Lower lobe of right lung (tissue), 2 donors: ENCODE data around the gene RASA4. TPM values are rescaled to one million over a fixed set of nuclear protein-coding genes. Genes with fewer than 3 reads are reported as not detected.
A peak's percentile ranks its signal among the peaks of the same experiment; 100 is the strongest.
"Not testable (repeated sequence)": the region's sequence is repeated elsewhere in the genome, so short reads cannot be mapped to it uniquely, and the experiment has no call there.

ENCODE experiments used
- ATAC-seq, 2 donors: fragments of 200-7000 bp; cut with Tn5 transposase; one replicate each; pipeline ENCODE4 v1.9.1; 2020 to 2022; ENCODE audit warnings: mild to moderate bottlenecking in 2 of 2, moderate library complexity in 2 of 2
- DNase-seq: peaks from one replicate; pipeline ENCODE4 v3.0.0-alpha.2; 2020
- H3K27ac ChIP-seq: fragments of 200-600 bp; one replicate; pipeline ENCODE4 v1.8.0; 2022
- H3K27me3 ChIP-seq: fragments of 200-600 bp; one replicate; pipeline ENCODE4 v1.8.0; 2022; ENCODE audit warnings: low read depth
- H3K36me3 ChIP-seq: fragments of 200-600 bp; one replicate; pipeline ENCODE4 v1.8.0; 2022; ENCODE audit warnings: mild to moderate bottlenecking
- H3K4me1 ChIP-seq: fragments of 200-600 bp; one replicate; pipeline ENCODE4 v1.8.0; 2022
- H3K4me3 ChIP-seq: fragments of 200-600 bp; one replicate; pipeline ENCODE4 v1.8.0; 2022; ENCODE audit warnings: mild to moderate bottlenecking
- H3K9me3 ChIP-seq: fragments of 200-600 bp; one replicate; pipeline ENCODE4 v1.8.0; 2022
- intact Hi-C: fragments of 100-400 bp; cut with DNase I; formaldehyde crosslinking; loops from one replicate; pipeline ENCODE4 v1.11.0; 2022
- total RNA-seq: library from RNA; stranded (reverse); fragmentation: NEBNext Ultra II Directional; extraction: Animal tissue kit (Norgen Biotek cat#: 25700); gene quantifications from one replicate; pipeline ENCODE4 v1.2.1, GENCODE V29; 2021
- TF ChIP-seq, protein P1 (sequence below): fragments of 200-600 bp; IDR thresholded peaks from one replicate; pipeline ENCODE4 v1.8.0; 2022; ENCODE audit warnings: antibody characterized with exemption, mild to moderate bottlenecking
- donor health status: DM: no; HTN: yes; CAD: no; lungs with severe emphysema.

RASA4 gene
- total RNA-seq, 1 donor from 2014 or later = 47.1 TPM

DNA sequence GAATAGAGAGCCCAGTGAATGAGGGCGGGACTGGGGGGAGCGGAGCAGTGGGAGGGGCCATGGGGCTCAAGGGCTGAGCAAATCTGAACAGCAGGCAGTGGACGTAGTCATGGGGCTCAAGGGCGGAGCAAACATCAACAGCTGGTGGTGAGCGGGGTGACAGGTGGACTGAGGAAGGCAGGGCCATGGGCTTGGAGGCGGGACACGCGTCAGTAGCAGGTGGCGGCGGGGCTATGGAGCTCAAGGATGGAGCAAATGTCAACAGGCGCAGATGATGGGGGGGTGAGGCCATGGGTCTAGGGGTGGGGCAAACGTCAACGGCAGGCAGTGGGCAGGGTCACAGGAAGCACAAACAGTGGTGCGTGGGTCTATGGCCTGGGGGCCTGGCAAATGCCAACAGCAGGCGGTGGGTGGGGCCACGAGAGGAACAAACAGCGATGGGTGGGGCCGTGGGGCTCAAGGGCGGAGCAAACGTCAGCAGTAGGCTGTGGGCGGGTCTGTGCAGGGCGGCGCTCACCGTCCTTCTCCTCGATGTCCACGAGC is 24.0 kb downstream of the RASA4 start:
- H3K9me3 ChIP-seq, H3K4me1 ChIP-seq, intact Hi-C loops, H3K36me3 ChIP-seq, H3K27ac ChIP-seq, H3K27me3 ChIP-seq, H3K4me3 ChIP-seq: not testable (repeated sequence)
- DNase-seq = peak; percentile 88
- ATAC-seq = peak; percentile 92 to 93

DNA sequence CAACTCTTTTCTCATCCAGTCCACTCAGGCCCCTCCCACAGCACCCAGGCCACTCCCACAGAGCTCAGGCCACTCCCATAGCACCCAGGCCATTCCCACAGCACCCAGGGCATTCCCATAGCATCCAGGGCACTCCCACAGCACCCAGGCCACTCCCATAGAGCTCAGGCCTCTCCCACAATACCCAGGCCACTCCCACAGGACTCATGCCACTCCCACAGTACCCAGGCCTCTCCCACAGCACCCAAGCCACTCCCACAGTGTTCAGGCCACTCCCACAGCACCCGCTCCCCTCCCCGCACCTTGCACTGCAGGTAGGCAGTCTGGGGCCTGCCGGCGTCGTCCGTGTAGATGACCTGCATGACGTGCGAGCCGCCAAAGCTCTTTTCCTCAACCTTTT is 26.7 kb downstream of the RASA4 start:
- H3K27me3 ChIP-seq, H3K9me3 ChIP-seq, intact Hi-C loops, H3K36me3 ChIP-seq, H3K27ac ChIP-seq, H3K4me1 ChIP-seq, DNase-seq, H3K4me3 ChIP-seq: not testable (repeated sequence)
- peak; percentile 67 to 75 for ATAC-seq

DNA sequence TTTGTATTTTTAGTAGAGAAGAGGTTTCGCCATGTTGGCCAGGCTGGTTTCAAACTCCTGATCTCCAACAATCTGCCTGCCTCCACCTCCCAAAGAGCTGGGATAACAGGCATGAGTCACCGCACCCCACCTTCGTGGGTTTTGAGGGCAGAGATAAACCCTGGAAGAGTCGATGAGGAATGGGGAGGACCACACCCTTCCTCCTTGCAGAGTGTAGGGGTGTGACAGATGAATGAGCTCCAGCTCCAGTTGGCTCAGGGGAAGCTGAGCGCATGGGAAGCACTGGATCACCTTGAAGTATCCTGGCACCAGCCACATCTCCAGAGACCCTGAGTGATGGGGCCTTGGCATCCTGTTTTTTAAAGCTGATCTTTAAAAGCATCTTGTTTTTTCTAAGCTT is 33.1 kb downstream of the RASA4 start:
- H3K36me3 ChIP-seq, H3K27ac ChIP-seq, H3K27me3 ChIP-seq, H3K4me1 ChIP-seq, H3K4me3 ChIP-seq, intact Hi-C loops, DNase-seq, H3K9me3 ChIP-seq, ATAC-seq: not testable (repeated sequence)

DNA sequence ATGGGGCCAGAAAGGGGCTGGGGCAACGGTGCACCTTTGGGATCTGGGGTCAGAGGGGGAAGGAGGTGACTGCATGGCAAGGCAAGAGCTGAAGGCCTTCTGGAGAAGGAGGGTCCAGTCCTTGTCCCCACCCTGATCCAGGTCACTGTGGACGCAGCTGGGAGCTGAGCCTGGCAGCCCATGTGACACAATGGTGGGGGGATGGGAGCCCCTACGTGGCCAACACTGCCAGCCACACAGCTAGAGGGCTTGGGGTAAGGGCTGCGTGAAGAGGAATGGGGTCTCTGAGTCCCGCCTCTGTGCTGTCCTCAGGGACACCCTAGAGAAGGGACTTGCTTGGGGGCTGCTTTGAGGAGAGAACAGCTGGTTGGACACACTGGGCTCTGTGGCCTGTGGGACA is 34.8 kb downstream of the RASA4 start:
- H3K4me3 ChIP-seq, intact Hi-C loops, H3K36me3 ChIP-seq, H3K27me3 ChIP-seq, H3K4me1 ChIP-seq, ATAC-seq, H3K9me3 ChIP-seq, DNase-seq, H3K27ac ChIP-seq: not testable (repeated sequence)

DNA sequence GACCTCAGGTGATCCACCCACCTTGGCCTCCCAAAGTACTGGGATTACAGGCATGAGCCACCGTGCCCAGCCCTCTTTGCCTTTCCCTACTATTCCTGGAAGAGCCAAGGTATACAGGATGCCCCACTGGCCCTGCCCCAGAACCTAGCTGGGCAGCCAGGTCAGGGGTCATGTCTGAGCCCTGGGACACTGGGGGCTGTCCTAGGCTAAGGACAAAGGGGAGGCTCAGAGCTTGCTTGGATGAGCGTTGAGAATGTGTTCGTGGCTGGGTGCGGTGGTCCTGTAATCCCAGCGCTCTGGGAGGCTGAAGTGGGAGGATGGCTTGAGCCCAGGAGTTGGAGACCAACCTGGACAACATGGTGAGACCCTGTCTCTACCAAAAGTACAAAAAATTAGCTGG is 38.1 kb downstream of the RASA4 start:
- H3K4me1 ChIP-seq, H3K27me3 ChIP-seq, H3K9me3 ChIP-seq, H3K36me3 ChIP-seq, H3K27ac ChIP-seq, H3K4me3 ChIP-seq, intact Hi-C loops: not testable (repeated sequence)
- ATAC-seq = peak in 1 of 2 donors; percentile 33
- DNase-seq = peak; percentile 42

DNA sequence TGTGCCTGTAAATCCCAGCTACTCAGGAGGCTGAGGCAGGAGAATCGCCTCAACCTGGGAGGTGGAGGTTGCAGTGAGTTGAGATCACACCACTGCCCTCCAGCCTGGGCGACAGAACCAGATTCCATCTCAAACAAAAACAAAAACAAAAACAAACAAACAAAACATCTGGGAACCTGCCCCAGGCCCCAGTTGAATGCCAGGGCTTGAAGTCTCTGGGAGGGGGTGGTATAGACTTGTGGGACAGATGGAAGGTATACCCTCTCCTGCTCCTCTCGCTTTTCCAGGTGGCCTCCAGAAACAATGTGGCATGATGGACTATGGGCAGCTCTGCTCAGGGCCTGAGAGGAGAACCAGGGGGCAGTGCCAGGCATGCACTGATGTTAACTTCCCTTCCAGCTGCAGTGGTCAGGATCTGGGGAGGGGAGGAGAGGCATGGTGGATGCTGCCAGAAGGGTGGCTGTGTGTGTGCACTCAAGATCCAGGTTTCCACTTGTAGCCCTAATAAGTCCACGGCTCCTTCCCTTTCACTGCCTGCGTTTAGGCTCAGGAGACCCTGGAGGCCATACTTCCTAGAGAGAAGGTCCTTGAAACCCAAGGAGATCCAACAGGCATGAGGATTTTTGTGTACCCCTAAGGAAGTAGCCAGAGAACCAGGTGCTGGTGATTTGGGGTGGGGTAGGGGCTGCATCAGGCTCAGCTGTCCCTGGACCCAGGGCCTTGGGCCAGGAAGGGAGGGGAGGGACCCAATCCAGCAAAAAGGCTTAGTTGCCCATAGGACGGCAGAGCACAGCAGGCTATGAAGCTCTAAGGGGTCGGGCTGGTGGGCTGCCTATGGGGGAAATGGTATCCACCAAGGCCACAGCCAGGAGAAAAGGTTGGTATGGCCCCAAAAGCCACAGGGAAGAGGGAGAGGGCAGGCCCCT is 39.0 kb downstream of the RASA4 start:
- H3K9me3 ChIP-seq, H3K27ac ChIP-seq, H3K36me3 ChIP-seq, H3K27me3 ChIP-seq, intact Hi-C loops, H3K4me1 ChIP-seq, H3K4me3 ChIP-seq: not testable (repeated sequence)
- peak in 1 of 2 donors; percentile 21 for ATAC-seq
- DNase-seq = peak; percentile 15

DNA sequence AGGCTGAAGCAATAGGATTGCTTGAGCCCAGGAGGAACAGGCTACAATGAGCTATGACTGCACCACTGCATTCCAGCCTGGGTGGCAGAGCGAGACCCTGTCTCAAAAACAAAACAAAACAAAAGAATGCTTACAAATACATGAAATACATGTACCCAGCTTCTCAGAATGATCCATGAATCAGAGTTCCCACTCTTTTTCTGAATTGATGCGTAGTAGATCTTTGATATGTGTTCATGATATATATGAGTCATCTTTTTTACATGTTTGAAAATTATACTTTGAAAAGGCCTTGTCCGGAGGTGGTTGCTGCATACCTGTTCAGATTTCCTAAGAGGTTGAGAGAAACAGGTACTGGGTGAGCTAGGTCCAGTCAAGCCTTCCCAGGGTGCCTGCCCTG is 40.2 kb downstream of the RASA4 start:
- H3K27ac ChIP-seq, ATAC-seq, H3K27me3 ChIP-seq, DNase-seq, H3K9me3 ChIP-seq, H3K4me3 ChIP-seq, H3K36me3 ChIP-seq, H3K4me1 ChIP-seq, intact Hi-C loops: not testable (repeated sequence)

DNA sequence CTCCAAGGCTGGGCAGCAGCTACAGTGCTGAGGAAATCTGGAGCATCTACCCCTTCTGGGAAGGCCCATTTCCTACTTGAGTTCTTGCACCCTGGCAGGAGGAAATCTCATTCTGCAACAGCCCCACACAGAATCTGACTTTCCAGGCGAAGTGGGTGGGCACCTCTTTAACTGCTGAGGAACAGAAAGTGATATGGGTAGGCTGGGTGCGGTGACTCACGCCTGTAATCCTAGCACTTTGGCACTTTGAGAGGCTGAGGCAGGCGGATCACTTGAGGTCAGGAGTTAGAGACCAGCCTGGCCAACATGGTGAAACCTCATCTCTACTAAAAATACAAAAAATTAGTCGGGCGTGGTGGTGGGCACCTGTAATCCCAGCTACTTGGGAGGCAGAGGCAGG is 41.9 kb downstream of the RASA4 start:
- H3K4me1 ChIP-seq, DNase-seq, H3K27me3 ChIP-seq, ATAC-seq, H3K4me3 ChIP-seq, H3K36me3 ChIP-seq, H3K27ac ChIP-seq, intact Hi-C loops, H3K9me3 ChIP-seq: not testable (repeated sequence)

DNA sequence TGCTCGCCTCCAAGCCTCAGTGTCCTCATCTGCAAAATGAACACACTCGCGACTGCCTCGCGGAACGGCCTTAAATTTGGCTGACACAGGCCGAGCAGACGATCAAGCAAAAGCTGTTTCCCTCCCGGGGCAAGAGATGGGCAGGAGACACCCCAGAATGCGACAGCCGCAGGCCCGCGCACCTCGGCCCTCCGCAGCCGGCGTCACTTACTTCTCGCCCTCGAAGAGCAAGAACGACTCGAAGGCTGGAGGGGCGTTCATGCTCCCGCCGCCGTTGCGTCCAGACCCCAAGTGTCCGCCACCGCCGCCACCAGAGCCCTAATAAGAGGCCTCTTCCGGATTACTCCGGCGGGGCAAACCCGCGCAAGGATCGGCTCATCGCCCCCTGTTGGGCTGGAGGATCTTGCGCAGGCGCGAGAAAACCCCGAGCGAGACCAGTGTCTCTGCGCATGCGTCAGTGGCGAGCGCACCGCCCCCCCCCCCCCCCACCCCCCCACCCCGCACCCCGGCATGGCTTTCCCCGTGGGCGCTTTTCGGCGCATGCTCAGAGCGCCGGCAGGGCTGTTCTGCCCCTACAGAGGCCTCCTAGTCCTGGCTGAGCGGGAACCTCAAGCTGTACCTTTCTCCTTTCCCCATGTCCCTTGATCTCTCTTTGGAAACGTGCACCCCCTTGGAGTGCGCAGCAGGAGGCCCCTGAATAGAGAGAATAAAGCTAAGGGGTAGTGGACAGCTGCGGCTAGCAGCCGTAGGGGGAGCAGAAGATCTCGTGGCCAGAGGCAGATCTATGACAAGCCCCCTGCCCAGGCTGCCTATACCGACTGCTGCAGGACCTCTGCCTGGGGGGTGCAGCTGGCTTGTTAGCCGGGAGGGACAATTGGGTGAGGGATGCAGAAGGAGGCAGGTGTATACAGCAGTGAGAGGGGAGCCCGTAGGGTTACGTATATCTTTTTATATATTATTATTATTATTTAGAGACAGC is 44.0 kb downstream of the RASA4 start, which contains the start of gene POLR2J3:
POLR2J3 (minus strand) TSS at position 323 of the 979 bp plus-strand sequence; CDS start at position 261, 62 bp downstream.
- H3K4me1 ChIP-seq, H3K36me3 ChIP-seq, intact Hi-C loops, H3K9me3 ChIP-seq, H3K27me3 ChIP-seq: not testable (repeated sequence)
- TF ChIP-seq, protein P1, sequence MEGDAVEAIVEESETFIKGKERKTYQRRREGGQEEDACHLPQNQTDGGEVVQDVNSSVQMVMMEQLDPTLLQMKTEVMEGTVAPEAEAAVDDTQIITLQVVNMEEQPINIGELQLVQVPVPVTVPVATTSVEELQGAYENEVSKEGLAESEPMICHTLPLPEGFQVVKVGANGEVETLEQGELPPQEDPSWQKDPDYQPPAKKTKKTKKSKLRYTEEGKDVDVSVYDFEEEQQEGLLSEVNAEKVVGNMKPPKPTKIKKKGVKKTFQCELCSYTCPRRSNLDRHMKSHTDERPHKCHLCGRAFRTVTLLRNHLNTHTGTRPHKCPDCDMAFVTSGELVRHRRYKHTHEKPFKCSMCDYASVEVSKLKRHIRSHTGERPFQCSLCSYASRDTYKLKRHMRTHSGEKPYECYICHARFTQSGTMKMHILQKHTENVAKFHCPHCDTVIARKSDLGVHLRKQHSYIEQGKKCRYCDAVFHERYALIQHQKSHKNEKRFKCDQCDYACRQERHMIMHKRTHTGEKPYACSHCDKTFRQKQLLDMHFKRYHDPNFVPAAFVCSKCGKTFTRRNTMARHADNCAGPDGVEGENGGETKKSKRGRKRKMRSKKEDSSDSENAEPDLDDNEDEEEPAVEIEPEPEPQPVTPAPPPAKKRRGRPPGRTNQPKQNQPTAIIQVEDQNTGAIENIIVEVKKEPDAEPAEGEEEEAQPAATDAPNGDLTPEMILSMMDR = peak; percentile 67
- H3K27ac ChIP-seq = peak within 1 kb of the TSS; percentile 82
- peak; percentile 97 to 98 for ATAC-seq
- peak within 1 kb of the TSS; percentile 67 for H3K4me3 ChIP-seq
- DNase-seq = peak; percentile 98

DNA sequence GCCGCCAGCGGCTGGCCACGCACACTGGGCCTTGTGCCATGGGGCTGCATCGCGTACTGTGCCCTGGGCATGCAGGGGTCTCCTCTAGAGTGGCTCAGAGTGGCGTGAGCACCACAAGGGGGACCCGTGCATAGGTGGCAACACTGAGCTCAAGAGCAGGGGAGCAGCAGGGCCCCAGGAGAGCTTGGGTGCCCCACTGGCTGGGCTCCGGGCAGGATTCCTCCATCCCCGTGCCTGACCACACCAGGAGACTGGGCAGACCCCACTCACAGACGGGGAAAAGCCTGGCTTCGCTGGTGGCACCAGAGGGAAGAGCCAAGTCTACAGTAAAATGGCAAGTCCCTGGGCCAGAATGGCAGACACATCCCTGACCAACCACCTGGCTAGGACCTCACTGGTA is 47.9 kb downstream of the RASA4 start:
- peaks cover 17% of the 10 kb centered on the region for H3K36me3 ChIP-seq
- H3K4me1 ChIP-seq, H3K27ac ChIP-seq, H3K4me3 ChIP-seq, H3K9me3 ChIP-seq, intact Hi-C loops, ATAC-seq, H3K27me3 ChIP-seq: not testable (repeated sequence)
- DNase-seq = peak; percentile 45

DNA sequence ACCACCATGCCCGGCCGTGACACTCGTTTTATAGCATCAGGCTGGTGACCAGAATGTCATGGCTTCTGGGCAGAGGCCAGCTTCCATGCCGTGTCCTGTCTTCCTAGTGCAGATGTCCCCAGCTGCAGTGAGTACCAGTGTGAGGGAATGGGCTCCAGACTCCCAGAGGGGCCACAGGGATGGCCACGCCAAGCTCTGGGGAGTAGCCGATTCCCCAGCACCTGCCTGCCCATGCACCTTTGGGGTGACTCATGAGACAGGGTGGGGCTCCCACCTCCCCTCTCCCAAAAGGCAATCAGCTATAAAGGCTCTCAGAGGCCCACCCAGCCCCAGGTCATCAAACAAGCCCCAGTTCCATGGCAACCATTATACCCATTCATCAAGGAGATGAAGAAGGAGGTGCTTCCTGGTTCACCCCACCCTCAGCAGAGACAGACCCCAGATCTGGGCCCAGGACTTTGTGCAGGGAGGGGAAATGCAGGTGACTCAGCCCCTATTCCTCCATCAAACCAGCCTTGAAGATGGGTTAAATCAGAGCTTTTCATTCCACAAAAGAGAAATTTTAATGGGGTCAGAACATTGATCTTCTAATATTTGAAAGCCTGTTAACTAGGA is 65.6 kb downstream of the RASA4 start, which contains the start of gene SPDYE2:
SPDYE2 (plus strand) TSS at position 419 of the 615 bp plus-strand sequence. CDS start 2,030 bp downstream, outside the sequence.
- H3K4me1 ChIP-seq, H3K4me3 ChIP-seq, H3K9me3 ChIP-seq, H3K27me3 ChIP-seq, H3K36me3 ChIP-seq, intact Hi-C loops, H3K27ac ChIP-seq, DNase-seq: not testable (repeated sequence)
- peak in 1 of 2 donors; percentile 69 for ATAC-seq

DNA sequence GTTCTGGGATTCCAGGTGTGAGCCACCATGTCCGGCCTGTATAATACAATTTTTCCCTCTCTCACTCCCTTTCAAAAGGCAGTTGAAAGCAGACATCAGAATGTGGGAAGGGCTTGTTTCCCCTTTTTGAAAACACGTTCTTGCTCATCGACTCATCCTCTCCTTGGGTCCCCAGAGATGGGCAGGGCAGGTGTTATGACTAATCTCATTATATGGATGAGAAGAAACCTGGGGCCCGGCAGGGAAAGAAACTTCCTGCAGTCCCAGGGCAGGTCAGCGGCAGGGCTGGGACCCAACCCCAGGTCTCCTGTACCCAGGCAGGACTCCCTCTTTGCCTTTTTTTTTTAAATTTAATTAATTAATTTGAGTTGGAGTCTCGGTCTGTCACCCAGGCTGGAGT is 70.2 kb downstream of the RASA4 start:
- H3K36me3 ChIP-seq, H3K4me1 ChIP-seq, DNase-seq, H3K9me3 ChIP-seq, H3K4me3 ChIP-seq, H3K27me3 ChIP-seq, H3K27ac ChIP-seq, intact Hi-C loops, ATAC-seq: not testable (repeated sequence)
